Adipocyte (in vitro differentiated cells): ENCODE results near the gene PNKD.

Source experiments
- DNase-seq: peaks from one replicate; pipeline ENCODE4 v3.0.0-alpha.2; 2015; ENCODE audit warnings: low read depth
- H3K27me3 ChIP-seq: replicated peaks from 2 replicates; pipeline ENCODE4 v1.7.0; 2013; ENCODE audit warnings: mild to moderate bottlenecking, low read length, moderate library complexity; ENCODE audit not compliant: control insufficient read depth, insufficient read depth
- H3K36me3 ChIP-seq: 2 replicates; pipeline ENCODE4 v1.7.0; 2013; ENCODE audit warnings: low read length, mild to moderate bottlenecking, moderate library complexity; ENCODE audit not compliant: control insufficient read depth, insufficient read depth, severe bottlenecking
- H3K4me1 ChIP-seq: 2 replicates; pipeline ENCODE4 v1.7.0; 2013; ENCODE audit warnings: mild to moderate bottlenecking, low read length, moderate library complexity; ENCODE audit not compliant: control insufficient read depth, insufficient read depth
- H3K4me3 ChIP-seq: 2 replicates; pipeline ENCODE4 v1.7.0; 2013; ENCODE audit warnings: mild to moderate bottlenecking, low read length, moderate library complexity
- H3K9ac ChIP-seq: 2 replicates; pipeline ENCODE4 v1.7.0; 2013; ENCODE audit warnings: mild to moderate bottlenecking, low read length, moderate library complexity
- H3K9me3 ChIP-seq: 2 replicates; pipeline ENCODE4 v1.7.0; 2013; ENCODE audit warnings: mild to moderate bottlenecking, low read length, moderate library complexity; ENCODE audit not compliant: control insufficient read depth

The PNKD gene

DNA sequence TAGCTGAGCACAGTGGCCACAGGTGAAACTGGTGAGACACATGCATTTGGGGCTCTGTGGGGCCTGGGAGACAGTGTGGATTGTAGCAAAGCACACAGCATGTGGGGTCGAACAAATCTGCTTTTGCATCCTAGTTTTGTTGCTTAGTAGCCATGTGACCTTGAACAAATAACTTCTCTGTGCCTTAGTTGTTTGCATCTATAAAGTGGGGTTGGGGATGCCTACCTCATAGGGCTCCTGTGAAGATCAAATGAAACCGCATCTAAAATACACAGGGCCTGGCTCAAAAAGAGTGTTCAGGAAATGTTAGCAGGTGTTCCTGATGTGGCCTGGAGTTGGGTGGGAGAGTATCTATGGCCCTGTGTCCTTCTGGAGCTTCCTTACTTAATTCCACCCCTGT lies 56.0 kb downstream of the PNKD start:
- H3K27me3 ChIP-seq, result peaks cover 11% of the 10 kb centered on the region
- no peaks in the 10 kb centered on the region for H3K36me3 ChIP-seq
- no peak overlapping the region for H3K4me3 ChIP-seq
- no peaks in the 10 kb centered on the region for H3K9me3 ChIP-seq
- no peak overlapping the region for H3K9ac ChIP-seq
- H3K4me1 ChIP-seq, result peaks cover 23% of the 10 kb centered on the region
- DNase-seq, result no peak

DNA sequence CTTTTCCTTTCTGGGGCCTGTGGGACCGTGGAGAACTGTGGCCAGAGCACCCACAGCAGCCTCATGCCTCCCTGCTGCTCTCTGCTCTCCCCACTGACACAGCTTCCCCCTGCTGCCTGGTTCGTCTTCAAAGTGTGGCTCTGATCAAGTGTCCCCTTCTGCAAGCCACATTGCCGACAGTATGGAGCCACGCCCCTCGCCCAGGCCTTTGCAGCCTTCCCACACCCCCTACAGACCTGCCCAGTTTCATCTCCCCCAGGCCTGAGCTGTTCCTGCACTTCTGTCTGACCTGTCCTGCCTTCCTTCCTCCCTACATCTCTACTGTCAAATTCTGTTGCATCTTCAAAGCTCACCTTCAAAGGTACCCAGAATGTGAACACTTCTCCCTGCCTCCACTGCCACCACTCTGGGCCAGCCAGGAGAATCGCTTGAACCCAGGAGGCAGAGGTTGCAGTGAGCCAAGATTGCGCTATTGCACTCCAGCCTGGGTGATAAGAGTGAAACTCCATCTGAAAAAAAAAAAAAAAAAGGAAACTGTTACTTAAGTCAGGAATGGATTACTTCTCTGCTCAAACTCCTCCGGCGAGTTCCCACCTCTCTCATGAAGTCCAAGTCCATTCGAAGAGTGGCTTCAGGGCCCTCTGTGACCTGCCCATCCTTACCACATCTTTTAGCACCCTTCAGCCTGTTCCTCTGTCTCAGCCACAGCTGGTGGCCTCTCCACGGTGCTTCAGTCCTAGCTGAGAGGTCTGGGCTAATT lies 57.3 kb downstream of the PNKD start:
- peaks cover 18% of the 10 kb centered on the region for H3K4me1 ChIP-seq
- H3K36me3 ChIP-seq, result no peaks in the 10 kb centered on the region
- H3K9ac ChIP-seq, result no peak overlapping the region
- no peak for DNase-seq
- H3K9me3 ChIP-seq, result no peaks in the 10 kb centered on the region
- H3K27me3 ChIP-seq, result peaks cover 11% of the 10 kb centered on the region
- no peak overlapping the region for H3K4me3 ChIP-seq

- Histone ChIP-seq H3K4me3 (no peak overlapping the region), H3K36me3 (no peaks in the 10 kb centered on the region), H3K27me3 (peaks cover 11% of the 10 kb centered on the region), H3K4me1 (peaks cover 17% of the 10 kb centered on the region), H3K9me3 (no peaks in the 10 kb centered on the region), H3K9ac (no peak overlapping the region)
- DNase-seq, result no peak
Observed at GRCh38 chr2:218328294-218328693, 58.0 kb downstream of the PNKD start.

DNA sequence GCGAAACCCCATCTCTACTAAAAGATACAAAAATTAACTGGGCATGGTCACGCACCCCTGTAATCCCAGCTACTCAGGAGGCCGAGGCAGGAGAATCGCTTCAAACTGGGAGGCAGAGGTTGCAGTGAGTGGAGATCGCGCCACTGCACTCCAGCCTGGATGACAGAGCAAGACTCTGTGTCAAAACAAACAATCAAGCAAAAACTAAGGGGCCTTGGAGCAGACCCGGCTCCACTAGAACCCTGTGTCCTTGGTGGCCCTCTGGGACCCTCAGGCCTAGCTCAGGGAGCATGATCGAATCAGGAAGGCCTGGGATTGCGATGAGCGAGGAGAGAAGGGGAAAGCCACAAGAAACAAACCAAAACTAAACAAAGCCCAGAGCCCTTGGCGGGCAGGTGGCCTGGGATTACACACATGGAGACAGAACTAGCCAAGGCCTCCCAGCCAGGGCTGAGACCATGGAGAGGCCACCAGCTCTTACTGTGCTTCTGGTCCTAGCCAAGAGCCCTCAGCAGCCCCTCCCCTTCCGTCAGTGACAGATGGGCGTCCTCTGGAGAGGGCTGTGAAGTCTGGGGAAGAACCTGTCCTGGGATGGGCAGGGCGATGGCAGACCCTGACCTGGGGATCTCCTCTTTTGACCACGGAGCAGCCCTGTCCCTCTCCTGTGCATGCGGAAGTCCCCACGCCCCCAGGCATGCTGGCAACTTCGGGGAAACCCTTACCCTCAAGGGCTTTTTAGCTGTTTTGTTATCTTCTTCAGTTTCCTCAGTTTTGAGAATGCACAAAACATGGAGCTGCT lies 58.9 kb downstream of the PNKD start:
- H3K27me3 ChIP-seq, result peaks cover 11% of the 10 kb centered on the region

DNA sequence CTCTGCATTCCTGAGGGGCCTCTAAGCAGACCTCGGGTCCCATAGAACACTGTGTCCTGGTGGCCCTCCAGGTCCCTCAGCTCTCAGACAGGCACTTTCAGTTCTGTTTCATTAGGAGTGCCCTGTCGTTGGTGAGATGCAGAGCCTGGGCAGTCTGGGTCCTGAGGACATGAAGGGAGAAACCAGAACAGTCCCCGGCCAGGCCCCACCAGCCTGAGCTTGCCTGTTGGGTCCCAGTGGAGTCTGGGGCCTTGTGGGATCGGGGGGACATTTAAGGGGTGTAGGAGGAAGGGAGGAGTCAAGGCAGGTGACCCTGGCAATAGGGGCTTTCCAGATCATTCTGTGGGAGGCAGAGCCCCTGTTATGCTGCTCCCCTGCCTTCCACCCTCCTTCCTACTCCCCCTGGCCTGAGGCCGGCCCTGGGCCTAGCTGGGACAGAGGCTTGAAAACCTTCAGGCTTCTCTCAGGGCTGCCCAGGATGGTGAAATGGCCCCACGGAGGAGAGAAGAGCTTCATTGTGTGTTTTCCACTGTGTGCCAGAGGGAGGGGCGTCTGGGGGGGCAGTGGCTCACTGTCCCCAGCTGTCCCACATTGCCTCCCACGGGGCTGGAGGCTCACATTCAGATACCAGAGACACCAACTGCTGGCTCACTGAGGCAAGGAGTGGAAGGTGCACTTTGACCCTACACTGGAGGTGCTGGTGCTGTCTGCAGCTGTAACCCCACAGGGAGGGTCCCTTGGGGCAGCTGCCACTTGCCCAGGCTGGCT lies 59.7 kb downstream of the PNKD start:
- Histone ChIP-seq H3K9me3 (no peaks in the 10 kb centered on the region), H3K9ac (no peak overlapping the region), H3K4me1 (peaks cover 5% of the 10 kb centered on the region), H3K27me3 (peaks cover 11% of the 10 kb centered on the region), H3K4me3 (no peak overlapping the region), H3K36me3 (no peaks in the 10 kb centered on the region)
- DNase-seq, result no peak

More for the DNA sequence above, 58.9 kb downstream of the PNKD start:
- no peaks in the 10 kb centered on the region for H3K36me3 ChIP-seq
- H3K4me3 ChIP-seq, result no peak overlapping the region
- H3K9ac ChIP-seq, result no peak overlapping the region
- H3K4me1 ChIP-seq, result peaks cover 9% of the 10 kb centered on the region
- no peak for DNase-seq
- no peaks in the 10 kb centered on the region for H3K9me3 ChIP-seq

- H3K9ac ChIP-seq, result no peak overlapping the region
- H3K4me3 ChIP-seq, result no peak overlapping the region
- H3K9me3 ChIP-seq, result no peaks in the 10 kb centered on the region
- no peak for DNase-seq
- no peaks in the 10 kb centered on the region for H3K36me3 ChIP-seq
- H3K4me1 ChIP-seq, result peaks cover 5% of the 10 kb centered on the region
- peaks cover 8% of the 10 kb centered on the region for H3K27me3 ChIP-seq
Observed at GRCh38 chr2:218331745-218332144, 61.4 kb downstream of the PNKD start.

DNA sequence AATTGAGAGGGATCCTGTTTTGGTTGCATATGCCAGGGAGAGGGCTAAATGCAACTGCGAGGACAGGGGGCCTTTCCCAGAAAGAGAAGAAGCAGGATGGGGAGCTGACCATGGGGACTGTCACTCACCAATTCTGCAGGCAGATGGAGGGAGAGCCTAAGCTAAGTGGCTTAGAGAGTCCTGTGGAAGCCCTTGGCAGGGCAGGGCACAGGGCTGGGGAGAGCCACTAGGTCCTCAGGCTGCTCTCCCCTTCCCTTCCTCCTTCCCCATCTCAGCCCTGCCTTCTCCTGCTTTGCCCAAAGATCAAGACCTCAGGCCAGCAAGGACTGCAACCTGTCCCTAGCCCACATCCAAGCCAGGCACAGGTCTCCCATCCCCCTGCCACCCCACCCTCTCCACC lies 62.0 kb downstream of the PNKD start:
- DNase-seq, result no peak
- Histone ChIP-seq H3K27me3 (peaks cover 5% of the 10 kb centered on the region), H3K9me3 (no peaks in the 10 kb centered on the region), H3K4me3 (no peak overlapping the region), H3K36me3 (no peaks in the 10 kb centered on the region), H3K9ac (no peak overlapping the region), H3K4me1 (peaks cover 5% of the 10 kb centered on the region)

DNA sequence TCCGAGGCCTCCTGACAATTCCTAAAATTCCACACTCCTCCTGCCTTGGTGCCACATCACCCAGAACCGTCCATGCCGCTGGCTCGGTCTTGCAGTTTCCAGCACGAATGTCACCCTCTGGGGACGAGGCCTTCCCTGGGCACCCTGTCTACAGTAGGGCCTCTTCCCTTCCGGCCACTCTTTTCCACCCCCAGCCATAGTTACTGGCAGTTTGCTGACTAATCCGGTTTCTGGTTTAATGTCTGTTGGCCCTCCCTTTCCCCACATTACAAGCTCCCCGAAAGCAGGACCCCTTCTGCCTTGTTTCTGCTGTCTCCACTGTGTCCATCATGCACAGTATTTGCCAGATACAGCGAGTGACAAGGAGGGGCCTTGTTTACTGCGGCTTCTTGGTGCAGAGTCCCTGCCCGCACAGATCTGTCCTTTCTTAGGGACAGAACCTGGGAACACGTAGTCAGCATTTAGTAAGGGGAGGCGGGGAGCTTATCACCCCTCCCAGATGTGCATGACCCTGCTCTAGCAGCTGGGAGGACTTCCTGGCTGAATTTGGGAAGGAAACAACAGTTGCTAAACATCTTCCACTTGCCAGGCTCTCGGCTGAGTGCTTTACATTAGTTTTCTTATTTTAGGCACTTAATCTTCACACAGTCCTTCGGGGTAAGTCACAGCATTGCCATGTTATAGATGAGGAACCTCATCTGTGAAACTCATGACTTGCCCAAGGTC lies 62.8 kb downstream of the PNKD start:
- Histone ChIP-seq H3K9ac (no peak overlapping the region), H3K4me3 (no peak overlapping the region), H3K4me1 (peaks cover 5% of the 10 kb centered on the region), H3K36me3 (no peaks in the 10 kb centered on the region), H3K9me3 (no peaks in the 10 kb centered on the region), H3K27me3 (peaks cover 3% of the 10 kb centered on the region)
- DNase-seq, result no peak

GRCh38 chr2:218334531-218334930 lies 64.2 kb downstream of the PNKD start:
- Histone ChIP-seq H3K27me3 (no peaks in the 10 kb centered on the region), H3K4me1 (peaks cover 2% of the 10 kb centered on the region), H3K9ac (no peak overlapping the region), H3K9me3 (no peaks in the 10 kb centered on the region), H3K4me3 (no peak overlapping the region), H3K36me3 (no peaks in the 10 kb centered on the region)
- no peak for DNase-seq

GRCh38 chr2:218340656-218341055 lies 70.3 kb downstream of the PNKD start:
- no peak for DNase-seq
- no peak overlapping the region for H3K4me3 ChIP-seq

More at GRCh38 chr2:218340656-218341055, 70.3 kb downstream of the PNKD start:
- Histone ChIP-seq H3K27me3 (peaks cover 3% of the 10 kb centered on the region), H3K4me1 (peaks cover 12% of the 10 kb centered on the region), H3K36me3 (no peaks in the 10 kb centered on the region), H3K9me3 (no peaks in the 10 kb centered on the region), H3K9ac (no peak overlapping the region)
